Measurements from ENCODE around the gene FAM13A.
"Not testable (repeated sequence)": the region's sequence is repeated elsewhere in the genome, so short reads cannot be mapped to it uniquely, and the experiment has no call there.

- not testable (repeated sequence) for TF ChIP-seq POLR2A, CTCF, POLR2AphosphoS5, EP300 (IDR thresholded peaks at IDR 0.05)
These were observed 859 bp upstream of the FAM13A start for GRCh38 chr4:89057844-89058243.

Measured in suprapubic skin (tissue), 4 donors.